GM12874 (cell line): ENCODE measurements around the gene CTBP1.

ENCODE experiments used
- TF ChIP-seq, protein P1 (sequence below): IDR thresholded peaks from 2 replicates; pipeline ENCODE4 v1.5.1; 2011; ENCODE audit warnings: low read depth, mild to moderate bottlenecking, control low read depth, low read length, moderate library complexity; ENCODE audit not compliant: insufficient read depth

The CTBP1 gene

DNA sequence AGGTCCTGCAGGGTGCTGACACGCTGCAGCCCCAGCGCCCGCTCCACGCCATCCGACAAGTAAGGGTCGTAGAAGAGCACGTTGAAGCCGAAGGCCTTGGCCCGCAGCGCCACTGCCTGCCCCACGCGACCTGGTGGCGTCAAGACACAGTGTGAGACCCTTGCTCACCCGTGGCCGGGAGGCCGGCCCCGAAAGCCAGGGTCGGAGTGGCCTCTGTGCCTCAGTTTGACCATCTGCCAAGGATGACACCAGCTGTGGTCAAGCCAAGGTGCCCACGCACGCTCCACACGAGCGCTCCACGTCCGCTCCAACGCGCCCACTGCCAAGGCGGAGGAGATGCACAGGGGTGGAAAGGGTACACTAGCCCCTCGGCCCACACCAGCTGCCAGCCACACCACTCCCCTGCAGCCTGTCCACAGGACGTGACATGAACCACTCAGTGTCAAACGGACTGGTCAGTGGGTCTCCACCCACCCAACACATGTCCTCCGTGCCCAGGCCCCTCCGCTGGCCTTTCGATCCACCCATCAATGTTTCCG is 32.8 kb downstream of the CTBP1 start:
- TF ChIP-seq, protein P1, sequence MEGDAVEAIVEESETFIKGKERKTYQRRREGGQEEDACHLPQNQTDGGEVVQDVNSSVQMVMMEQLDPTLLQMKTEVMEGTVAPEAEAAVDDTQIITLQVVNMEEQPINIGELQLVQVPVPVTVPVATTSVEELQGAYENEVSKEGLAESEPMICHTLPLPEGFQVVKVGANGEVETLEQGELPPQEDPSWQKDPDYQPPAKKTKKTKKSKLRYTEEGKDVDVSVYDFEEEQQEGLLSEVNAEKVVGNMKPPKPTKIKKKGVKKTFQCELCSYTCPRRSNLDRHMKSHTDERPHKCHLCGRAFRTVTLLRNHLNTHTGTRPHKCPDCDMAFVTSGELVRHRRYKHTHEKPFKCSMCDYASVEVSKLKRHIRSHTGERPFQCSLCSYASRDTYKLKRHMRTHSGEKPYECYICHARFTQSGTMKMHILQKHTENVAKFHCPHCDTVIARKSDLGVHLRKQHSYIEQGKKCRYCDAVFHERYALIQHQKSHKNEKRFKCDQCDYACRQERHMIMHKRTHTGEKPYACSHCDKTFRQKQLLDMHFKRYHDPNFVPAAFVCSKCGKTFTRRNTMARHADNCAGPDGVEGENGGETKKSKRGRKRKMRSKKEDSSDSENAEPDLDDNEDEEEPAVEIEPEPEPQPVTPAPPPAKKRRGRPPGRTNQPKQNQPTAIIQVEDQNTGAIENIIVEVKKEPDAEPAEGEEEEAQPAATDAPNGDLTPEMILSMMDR = no peak

DNA sequence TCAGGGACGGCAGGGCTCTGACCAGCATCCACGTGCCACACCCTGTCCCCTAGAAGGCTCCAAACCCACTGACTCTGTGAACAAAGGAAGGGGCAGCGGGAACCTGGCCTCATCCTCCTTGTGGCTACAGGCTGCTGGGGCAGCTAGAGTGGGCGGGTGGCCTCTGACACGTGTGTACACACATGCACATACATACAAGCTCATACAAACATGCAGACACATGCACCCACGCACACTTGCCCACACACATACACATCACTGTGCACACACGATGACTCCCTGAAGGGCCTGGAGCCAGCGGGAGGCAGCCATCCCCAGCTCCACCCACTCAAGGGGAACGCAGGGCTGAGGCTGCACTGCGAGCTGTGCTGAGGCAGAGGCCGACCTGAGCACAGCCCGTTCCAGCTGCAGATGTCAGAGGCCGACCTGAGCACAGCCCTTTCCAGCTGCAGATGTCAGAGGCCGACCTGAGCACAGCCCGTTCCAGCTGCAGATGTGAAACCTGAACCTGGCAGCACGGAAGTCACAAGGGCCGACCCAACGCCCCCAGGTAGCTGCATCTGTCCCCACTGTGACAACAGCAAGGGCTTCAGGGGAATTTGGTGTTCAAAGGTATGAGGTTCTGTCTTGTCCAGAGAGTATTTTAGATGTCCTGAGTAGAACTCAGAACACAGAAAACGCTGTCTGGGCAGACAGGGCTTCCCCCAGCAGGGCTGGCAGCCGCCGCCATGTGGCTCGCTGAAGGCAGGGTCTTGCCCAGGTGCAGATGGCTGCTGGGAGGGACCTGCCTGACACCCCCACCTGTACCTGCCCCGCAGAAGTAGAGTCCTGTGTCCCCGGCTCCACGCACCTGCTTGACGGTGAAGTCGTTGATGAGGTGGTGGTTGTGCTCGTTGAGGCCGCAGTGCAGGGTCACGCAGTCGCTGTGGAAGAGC is 33.5 kb downstream of the CTBP1 start:
- TF ChIP-seq, protein P1 = no peak

DNA sequence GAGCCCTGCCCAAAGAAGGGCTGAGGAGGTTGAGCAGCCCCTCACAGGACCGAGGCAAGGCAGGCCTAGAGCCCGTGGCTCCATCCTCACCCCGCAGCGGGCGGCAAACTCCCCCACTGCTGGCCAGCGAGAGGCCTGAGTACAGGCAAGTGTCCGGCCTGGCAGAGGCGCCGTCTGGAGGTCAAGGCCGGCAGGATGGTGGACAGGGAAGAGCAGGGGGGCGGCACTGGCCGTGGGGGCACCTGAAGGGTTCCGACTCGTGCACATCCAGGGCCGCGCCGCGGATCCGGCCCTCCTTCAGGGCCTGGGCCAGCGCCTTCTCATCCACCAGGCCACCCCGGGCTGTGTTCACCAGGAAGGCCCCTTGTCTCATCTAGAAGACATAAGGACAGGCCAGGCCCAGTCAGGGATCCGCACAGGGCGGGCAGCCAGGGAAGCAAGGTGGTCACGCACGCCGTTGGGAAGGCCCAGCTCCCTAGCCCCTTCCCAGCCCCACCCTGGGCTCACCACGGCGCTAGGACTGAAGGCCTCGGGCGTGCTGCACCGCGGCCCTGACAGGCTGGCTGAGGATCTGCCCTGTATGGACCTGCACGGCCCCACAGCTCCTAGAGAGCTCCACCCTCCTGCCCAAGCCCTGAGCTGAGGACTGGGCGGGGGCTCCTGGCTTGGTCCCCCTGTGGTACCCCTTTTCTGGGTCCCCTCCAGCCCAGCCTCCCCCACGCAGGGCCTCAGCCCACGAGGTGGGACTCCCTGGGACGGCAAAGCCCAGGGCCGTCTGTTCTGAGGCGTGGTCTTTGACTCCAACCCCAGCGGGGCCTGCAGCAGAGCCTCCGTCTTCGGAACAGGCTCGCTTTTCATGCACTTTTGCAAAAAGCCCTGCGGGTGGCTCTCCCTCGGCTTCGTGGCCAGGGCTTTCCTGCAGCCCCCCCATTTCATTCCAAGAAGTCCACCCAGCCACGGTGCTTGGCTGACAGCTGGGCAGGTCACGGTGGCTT is 34.5 kb downstream of the CTBP1 start:
- TF ChIP-seq, protein P1 = no peak

DNA sequence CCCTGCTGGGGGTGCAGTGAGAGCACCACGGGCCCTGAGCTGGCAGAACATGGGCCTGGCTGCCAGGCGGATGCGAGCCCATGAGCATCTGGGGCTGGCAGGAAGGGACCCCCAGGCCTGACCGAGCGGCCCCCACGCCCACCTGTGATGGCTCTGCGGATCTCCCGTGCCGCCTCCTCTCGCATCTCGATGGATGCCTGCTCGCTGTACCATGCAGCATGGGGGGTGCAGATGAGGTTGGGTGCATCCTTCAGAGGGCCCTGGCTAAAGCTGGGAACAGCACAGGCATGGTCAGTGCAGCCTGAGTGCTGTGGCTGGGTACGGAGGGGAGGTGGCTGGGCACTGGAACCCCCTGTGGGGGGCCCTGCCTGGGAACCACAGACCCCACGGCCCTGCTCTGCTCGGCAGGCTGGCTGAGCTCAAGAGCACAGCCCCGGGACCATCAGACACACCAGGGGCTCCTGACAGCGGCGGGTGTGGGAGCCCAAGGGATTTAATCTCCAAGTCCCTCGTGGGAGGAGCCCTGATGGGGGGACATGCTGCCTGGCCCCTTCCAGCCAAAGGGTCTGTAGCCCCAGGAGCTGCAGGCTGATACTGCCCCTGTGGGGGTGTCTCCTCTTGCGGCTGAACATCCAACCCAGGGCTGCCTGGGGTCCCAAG is 35.5 kb downstream of the CTBP1 start:
- TF ChIP-seq, protein P1 = no peak

DNA sequence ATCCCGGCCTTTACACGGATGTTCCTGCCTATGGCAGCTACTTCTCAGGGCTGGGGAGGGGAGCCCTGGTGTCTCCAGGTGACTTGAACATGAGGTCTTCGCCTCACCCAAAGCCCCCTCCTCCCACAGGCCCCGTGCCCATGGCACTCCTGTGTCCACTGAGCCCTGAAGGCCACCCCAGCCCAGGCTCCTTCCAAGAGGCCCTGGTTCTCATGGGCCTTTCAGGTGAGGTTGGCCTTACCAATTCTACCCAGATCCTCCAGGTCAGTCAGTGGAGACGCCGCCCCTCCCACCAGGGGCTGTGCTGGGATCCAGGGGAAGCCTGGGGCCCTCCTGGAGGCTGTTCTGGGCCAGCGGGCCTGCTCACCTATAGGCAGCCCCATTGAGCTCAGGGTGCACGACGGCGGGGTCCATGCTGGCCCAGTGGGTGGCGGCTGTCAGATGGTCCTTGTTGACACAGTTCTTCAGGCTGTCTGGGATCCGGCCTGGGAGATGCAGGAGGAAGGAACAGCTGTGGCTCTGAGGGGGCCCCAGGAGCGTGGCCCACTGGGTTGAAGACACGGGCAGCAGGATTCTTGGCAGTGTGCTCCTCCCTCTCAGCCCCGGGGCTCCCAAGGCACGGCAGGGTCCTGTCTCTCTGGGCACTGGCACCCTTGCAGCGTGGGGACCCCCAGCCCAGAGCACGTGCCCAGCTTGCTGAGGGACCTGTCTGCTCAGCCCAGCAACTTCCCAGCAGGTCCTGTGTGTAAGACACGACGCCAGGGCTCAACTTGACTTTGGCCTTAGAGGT is 36.2 kb downstream of the CTBP1 start:
- TF ChIP-seq, protein P1 = no peak

DNA sequence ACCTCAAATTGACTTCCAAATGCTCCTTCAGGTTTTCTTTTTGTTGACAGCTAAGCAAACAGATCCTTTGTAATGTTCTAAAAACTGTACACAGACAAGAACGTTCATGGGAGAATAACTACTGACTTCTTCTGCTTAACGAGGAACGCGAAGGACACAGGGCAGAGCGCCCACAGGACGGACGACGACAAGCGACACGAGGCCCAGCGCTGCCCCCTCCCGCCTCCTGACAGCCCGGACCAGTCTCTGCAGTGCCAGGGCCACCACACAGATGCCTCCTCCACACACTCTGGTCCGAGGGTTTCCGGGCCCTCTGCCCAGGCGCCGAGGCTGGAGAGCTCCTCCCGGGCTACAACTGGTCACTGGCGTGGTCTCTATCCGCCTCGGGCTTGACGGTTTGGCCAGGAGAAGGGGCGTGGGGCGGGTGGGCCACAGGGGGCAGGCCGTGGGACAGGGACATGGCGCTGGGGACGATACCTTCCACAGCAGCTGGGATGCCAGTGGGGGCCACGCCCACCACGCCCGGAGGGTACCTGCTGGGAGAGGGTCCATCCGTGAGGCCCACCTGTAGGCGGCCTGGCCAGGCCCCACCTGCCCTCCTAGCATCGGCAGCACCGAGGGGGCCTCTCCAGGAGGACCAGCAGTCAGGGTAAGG is 36.9 kb downstream of the CTBP1 start:
- TF ChIP-seq, protein P1 = no peak
